HEK293 (cell line): Measurements from ENCODE around the gene SLC6A4.

Experiments used
- CTCF ChIA-PET: fragments of 350-600 bp; formaldehyde crosslinking; extraction: SDS; loops from one replicate; lab custom pipeline; 2021; ENCODE audit warnings: antibody characterized with exemption; lab: Yijun Ruan, JAX
- POLR2A ChIA-PET: fragments of 300-600 bp; formaldehyde crosslinking; extraction: SDS; loops from one replicate; lab custom pipeline; 2020; ENCODE audit warnings: antibody characterized with exemption, inconsistent platforms; lab: Yijun Ruan, JAX
- H3K27ac ChIP-seq: fragments of 200-500 bp; sonication (Bioruptor generic); 2 replicates; pipeline ENCODE4 v1.5.1; 2014; ENCODE audit warnings: low read depth, low read length, control low read depth, inconsistent platforms; ENCODE audit errors: extremely low read depth
- H3K36me3 ChIP-seq, 2 experiments: fragments of 200-500 bp in 1 of 2; sonication (Bioruptor generic) in 1 of 2; 1 replicate in 1 of 2; 2 replicates in 1 of 2; pipeline ENCODE4 v1.5.1; 2014 to 2017; ENCODE audit warnings: inconsistent platforms in 2 of 2, low read length in 2 of 2; ENCODE audit not compliant: control insufficient read depth in 2 of 2, insufficient read depth in 1 of 2
- H3K4me1 ChIP-seq: fragments of 200-500 bp; sonication (Bioruptor generic); 2 replicates; pipeline ENCODE4 v1.5.1; 2014; ENCODE audit warnings: mild to moderate bottlenecking, low read length, inconsistent platforms; ENCODE audit not compliant: control insufficient read depth, insufficient read depth
- H3K4me3 ChIP-seq: 2 replicates; pipeline ENCODE4 v1.5.1; 2011; ENCODE audit warnings: low read depth, mild to moderate bottlenecking, control low read depth, low read length, moderate library complexity
- H3K9me3 ChIP-seq: fragments of 200-500 bp; sonication (Bioruptor generic); 2 replicates; pipeline ENCODE4 v1.5.1; 2014; ENCODE audit warnings: low read depth, low read length, inconsistent platforms; ENCODE audit not compliant: control insufficient read depth, insufficient read depth
- BCL11A ChIP-seq: fragments of 450-650 bp; formaldehyde crosslinking; IDR thresholded peaks from 2 replicates; pipeline ENCODE4 v1.5.1; 2016; ENCODE audit warnings: low read depth, missing biosample characterization, missing genetic modification characterization
- CTCF ChIP-seq: fragments of 450-650 bp; formaldehyde crosslinking; IDR thresholded peaks from 2 replicates; pipeline ENCODE4 v1.5.1; 2016; ENCODE audit warnings: missing biosample characterization, missing genetic modification characterization
- OSR2 ChIP-seq: fragments of 450-650 bp; formaldehyde crosslinking; IDR thresholded peaks from 2 replicates; pipeline ENCODE4 v1.5.1; 2016; ENCODE audit warnings: missing biosample characterization, missing genetic modification characterization
- OVOL3 ChIP-seq: fragments of 450-650 bp; formaldehyde crosslinking; IDR thresholded peaks from 2 replicates; pipeline ENCODE4 v1.5.1; 2016; ENCODE audit warnings: missing biosample characterization, missing genetic modification characterization
- PRDM6 ChIP-seq: fragments of 450-650 bp; formaldehyde crosslinking; IDR thresholded peaks from 2 replicates; pipeline ENCODE4 v1.5.1; 2017; ENCODE audit warnings: missing biosample characterization, missing genetic modification characterization
- SCRT2 ChIP-seq: fragments of 450-650 bp; formaldehyde crosslinking; IDR thresholded peaks from 2 replicates; pipeline ENCODE4 v1.5.1; 2016; ENCODE audit warnings: missing biosample characterization, missing genetic modification characterization
- SP7 ChIP-seq: fragments of 450-650 bp; formaldehyde crosslinking; IDR thresholded peaks from 2 replicates; pipeline ENCODE4 v1.5.1; 2016; ENCODE audit warnings: missing biosample characterization, missing genetic modification characterization
- WT1 ChIP-seq: fragments of 450-650 bp; formaldehyde crosslinking; IDR thresholded peaks from 2 replicates; pipeline ENCODE4 v1.5.1; 2016; ENCODE audit warnings: missing biosample characterization, missing genetic modification characterization
- ZEB2 ChIP-seq: fragments of 450-650 bp; formaldehyde crosslinking; IDR thresholded peaks from 2 replicates; pipeline ENCODE4 v1.5.1; 2016; ENCODE audit warnings: missing biosample characterization, missing genetic modification characterization
- ZIC2 ChIP-seq: fragments of 450-650 bp; formaldehyde crosslinking; IDR thresholded peaks from 2 replicates; pipeline ENCODE4 v1.5.1; 2016; ENCODE audit warnings: missing biosample characterization, missing genetic modification characterization
- ZNF223 ChIP-seq: fragments of 450-650 bp; formaldehyde crosslinking; IDR thresholded peaks from 2 replicates; pipeline ENCODE4 v1.5.1; 2016; ENCODE audit warnings: missing biosample characterization, missing genetic modification characterization
- ZNF239 ChIP-seq: fragments of 450-650 bp; formaldehyde crosslinking; IDR thresholded peaks from 2 replicates; pipeline ENCODE4 v1.5.1; 2016; ENCODE audit warnings: missing biosample characterization, missing genetic modification characterization
- ZNF404 ChIP-seq: fragments of 450-650 bp; formaldehyde crosslinking; IDR thresholded peaks from 2 replicates; pipeline ENCODE4 v1.5.1; 2017; ENCODE audit warnings: missing biosample characterization, missing genetic modification characterization
- ZNF585B ChIP-seq: fragments of 450-650 bp; formaldehyde crosslinking; IDR thresholded peaks from 2 replicates; pipeline ENCODE4 v1.5.1; 2016; ENCODE audit warnings: missing biosample characterization, missing genetic modification characterization
- ZNF645 ChIP-seq: fragments of 450-650 bp; formaldehyde crosslinking; IDR thresholded peaks from 2 replicates; pipeline ENCODE4; 2016; ENCODE audit warnings: missing biosample characterization, missing genetic modification characterization
- ZNF677 ChIP-seq: fragments of 450-650 bp; IDR thresholded peaks from 2 replicates; pipeline ENCODE4 v1.5.0; 2018; ENCODE audit warnings: missing biosample characterization, mild to moderate bottlenecking, missing genetic modification characterization, moderate library complexity
- TF ChIP-seq, protein P1 (sequence below): fragments of 450-650 bp; formaldehyde crosslinking; IDR thresholded peaks from 2 replicates; pipeline ENCODE4 v1.5.1; 2016; ENCODE audit warnings: missing biosample characterization, missing genetic modification characterization
- TF ChIP-seq, protein P2 (sequence below): fragments of 450-650 bp; formaldehyde crosslinking; IDR thresholded peaks from 2 replicates; pipeline ENCODE4 v1.5.1; 2016; ENCODE audit warnings: missing biosample characterization, missing genetic modification characterization, low read depth

SLC6A4 gene

DNA sequence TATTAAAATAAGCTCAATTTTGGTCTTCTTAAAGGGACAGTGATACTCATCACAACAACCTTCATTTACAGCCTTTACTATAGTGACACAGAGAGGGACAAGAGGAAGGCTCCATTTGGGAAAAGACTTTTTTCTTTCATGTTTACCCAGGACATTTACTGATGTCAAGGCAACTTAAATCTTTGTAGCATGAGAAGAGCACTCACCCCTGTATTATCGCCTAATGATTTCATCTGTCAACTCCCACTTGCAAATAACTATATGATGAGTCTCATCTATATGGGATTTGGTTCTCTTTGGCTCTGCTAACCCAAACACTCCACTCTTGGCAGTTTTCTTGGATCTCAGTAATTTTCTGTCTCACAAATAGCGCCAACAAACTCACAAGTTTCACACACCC, 32.1 kb upstream of the SLC6A4 start:
- H3K9me3 ChIP-seq, result no peaks in the 10 kb centered on the region
- TF ChIP-seq, protein P1, sequence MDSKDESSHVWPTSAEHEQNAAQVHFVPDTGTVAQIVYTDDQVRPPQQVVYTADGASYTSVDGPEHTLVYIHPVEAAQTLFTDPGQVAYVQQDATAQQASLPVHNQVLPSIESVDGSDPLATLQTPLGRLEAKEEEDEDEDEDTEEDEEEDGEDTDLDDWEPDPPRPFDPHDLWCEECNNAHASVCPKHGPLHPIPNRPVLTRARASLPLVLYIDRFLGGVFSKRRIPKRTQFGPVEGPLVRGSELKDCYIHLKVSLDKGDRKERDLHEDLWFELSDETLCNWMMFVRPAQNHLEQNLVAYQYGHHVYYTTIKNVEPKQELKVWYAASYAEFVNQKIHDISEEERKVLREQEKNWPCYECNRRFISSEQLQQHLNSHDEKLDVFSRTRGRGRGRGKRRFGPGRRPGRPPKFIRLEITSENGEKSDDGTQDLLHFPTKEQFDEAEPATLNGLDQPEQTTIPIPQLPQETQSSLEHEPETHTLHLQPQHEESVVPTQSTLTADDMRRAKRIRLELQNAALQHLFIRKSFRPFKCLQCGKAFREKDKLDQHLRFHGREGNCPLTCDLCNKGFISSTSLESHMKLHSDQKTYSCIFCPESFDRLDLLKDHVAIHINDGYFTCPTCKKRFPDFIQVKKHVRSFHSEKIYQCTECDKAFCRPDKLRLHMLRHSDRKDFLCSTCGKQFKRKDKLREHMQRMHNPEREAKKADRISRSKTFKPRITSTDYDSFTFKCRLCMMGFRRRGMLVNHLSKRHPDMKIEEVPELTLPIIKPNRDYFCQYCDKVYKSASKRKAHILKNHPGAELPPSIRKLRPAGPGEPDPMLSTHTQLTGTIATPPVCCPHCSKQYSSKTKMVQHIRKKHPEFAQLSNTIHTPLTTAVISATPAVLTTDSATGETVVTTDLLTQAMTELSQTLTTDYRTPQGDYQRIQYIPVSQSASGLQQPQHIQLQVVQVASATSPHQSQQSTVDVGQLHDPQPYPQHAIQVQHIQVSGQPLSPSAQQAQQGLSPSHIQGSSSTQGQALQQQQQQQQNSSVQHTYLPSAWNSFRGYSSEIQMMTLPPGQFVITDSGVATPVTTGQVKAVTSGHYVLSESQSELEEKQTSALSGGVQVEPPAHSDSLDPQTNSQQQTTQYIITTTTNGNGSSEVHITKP (tag by site-specific recombination), result peak; percentile 63
- no peak for TF ChIP-seq CTCF (tag by site-specific recombination)
- TF ChIP-seq, protein P2, sequence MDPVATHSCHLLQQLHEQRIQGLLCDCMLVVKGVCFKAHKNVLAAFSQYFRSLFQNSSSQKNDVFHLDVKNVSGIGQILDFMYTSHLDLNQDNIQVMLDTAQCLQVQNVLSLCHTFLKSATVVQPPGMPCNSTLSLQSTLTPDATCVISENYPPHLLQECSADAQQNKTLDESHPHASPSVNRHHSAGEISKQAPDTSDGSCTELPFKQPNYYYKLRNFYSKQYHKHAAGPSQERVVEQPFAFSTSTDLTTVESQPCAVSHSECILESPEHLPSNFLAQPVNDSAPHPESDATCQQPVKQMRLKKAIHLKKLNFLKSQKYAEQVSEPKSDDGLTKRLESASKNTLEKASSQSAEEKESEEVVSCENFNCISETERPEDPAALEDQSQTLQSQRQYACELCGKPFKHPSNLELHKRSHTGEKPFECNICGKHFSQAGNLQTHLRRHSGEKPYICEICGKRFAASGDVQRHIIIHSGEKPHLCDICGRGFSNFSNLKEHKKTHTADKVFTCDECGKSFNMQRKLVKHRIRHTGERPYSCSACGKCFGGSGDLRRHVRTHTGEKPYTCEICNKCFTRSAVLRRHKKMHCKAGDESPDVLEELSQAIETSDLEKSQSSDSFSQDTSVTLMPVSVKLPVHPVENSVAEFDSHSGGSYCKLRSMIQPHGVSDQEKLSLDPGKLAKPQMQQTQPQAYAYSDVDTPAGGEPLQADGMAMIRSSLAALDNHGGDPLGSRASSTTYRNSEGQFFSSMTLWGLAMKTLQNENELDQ (tag by site-specific recombination), result no peak
- TF ChIP-seq, all 188 proteins: peak for 1
- Histone ChIP-seq H3K4me3 (no peak overlapping the region), H3K27ac (no peak overlapping the region), H3K4me1 (peaks cover 13% of the 10 kb centered on the region), H3K36me3 (peaks cover 65 to 83% of the 10 kb centered on the region in 2 experiments)
- CTCF ChIA-PET, result interaction anchor here (0.6 kb wide), 1 partner anchor 32 kb away, joined by 3 read pairs; no protein-coding TSS in a partner anchor
- POLR2A ChIA-PET, result no interaction called here

DNA sequence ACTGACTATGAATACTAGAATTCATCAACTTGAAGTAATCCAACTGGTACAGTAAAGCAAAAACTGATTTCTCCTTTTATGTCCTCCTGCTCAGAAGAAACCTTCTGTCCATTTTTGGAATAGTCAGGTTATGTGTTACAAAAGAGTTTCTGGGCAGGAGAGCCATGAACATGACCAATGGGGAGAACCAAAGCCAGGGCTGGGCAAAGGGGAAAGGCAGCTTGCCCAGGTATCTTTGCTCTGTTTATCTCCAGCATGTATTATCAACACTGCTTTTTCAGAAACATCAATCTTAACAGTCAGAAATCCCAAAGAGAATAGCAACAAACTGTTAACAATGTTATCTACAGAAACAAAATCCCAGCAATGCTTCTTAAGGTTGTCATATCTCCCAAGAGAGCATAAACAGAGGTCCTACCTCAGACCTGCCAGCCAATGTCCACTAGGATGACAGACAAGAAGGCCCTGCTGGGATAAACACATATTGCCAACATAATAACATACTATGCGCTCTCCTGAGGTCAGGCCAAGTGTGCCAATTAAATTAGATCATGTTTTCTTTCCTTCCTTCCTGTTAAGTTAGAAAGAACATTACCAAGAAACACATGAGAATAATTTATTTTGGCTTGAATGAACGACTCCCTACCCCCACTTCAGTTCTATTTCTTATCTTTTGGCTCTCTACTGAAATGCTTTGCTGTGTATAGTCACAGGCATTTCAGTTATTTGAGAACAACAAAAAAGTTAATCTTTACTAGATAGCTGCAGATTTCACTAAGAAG, 28.2 kb upstream of the SLC6A4 start:
- peaks cover 13% of the 10 kb centered on the region for H3K4me1 ChIP-seq
- H3K27ac ChIP-seq, result peak overlapping the region; percentile 16
- no peak overlapping the region for H3K4me3 ChIP-seq
- H3K36me3 ChIP-seq, result peaks cover 49 to 78% of the 10 kb centered on the region in 2 experiments
- ChIA-PET POLR2A (no interaction called here), CTCF (interaction anchor here (1.2 kb wide), 1 partner anchor 159 kb away, joined by 3 read pairs; no protein-coding TSS in a partner anchor)
- no peaks in the 10 kb centered on the region for H3K9me3 ChIP-seq
- TF ChIP-seq OVOL3 (peak; percentile 47; the same call in 1 of the 2 replicates), ZNF645 (tag by site-specific recombination) (no peak), ZNF585B (tag by site-specific recombination) (no peak), ZNF677 (tag by site-specific recombination) (no peak), SP7 (tag by site-specific recombination) (peak; percentile 100), ZNF404 (tag by site-specific recombination) (no peak), ZEB2 (tag by site-specific recombination) (no peak), ZNF239 (no peak), SCRT2 (tag by site-specific recombination) (no peak), WT1 (tag by site-specific recombination) (peak; percentile 61), ZIC2 (tag by site-specific recombination) (no peak), ZNF223 (tag by site-specific recombination) (no peak), PRDM6 (peak; percentile 83), BCL11A (tag by site-specific recombination) (no peak), OSR2 (tag by site-specific recombination) (0 out of 2 replicates have a peak, but pooled peaks have one; percentile 43)
- TF ChIP-seq, protein P2 (tag by site-specific recombination), result no peak
